IMR-90 (cell line): ENCODE measurements around the gene ANOS1. TPM values are rescaled to one million over a fixed set of nuclear protein-coding genes. Genes with fewer than 3 reads are reported as not detected.

ENCODE experiments used
- ATAC-seq: fragments of 200-7000 bp; cut with Tn5 transposase; 2 replicates; pipeline ENCODE4 v1.9.1; 2020; ENCODE audit warnings: low read depth, mild to moderate bottlenecking, moderate library complexity
- BruUV-seq: library from RNA; stranded (reverse); fragments of 400-500 nt; replicated peaks from 2 replicates; lab custom pipeline; 2021; lab: Mats Ljungman, UMichigan
- CTCF ChIA-PET: fragments of 300-600 bp; formaldehyde crosslinking; extraction: SDS; loops from one replicate; lab custom pipeline; 2021; ENCODE audit warnings: antibody characterized with exemption; lab: Yijun Ruan, JAX
- POLR2A ChIA-PET: fragments of 300-600 bp; sonication (Branson Sonifier 250); formaldehyde crosslinking; loops from one replicate; lab custom pipeline; 2022; ENCODE audit warnings: antibody characterized with exemption; ENCODE audit not compliant: unreplicated experiment; lab: Charles Lee
- DNase-seq: peaks from one replicate; pipeline ENCODE4 v3.0.0; 2013
- H2AFZ ChIP-seq: replicated peaks from 2 replicates; pipeline ENCODE3; 2013; ENCODE audit warnings: low read length, mild to moderate bottlenecking; ENCODE audit not compliant: poor library complexity
- H2AK5ac ChIP-seq: 2 replicates; pipeline ENCODE4 v1.6.1; 2013; ENCODE audit warnings: low read depth, low read length, inconsistent platforms
- H2AK9ac ChIP-seq: replicated peaks from 2 replicates; pipeline ENCODE3; 2013; ENCODE audit warnings: mild to moderate bottlenecking, low read depth, low read length, moderate library complexity; ENCODE audit not compliant: poor library complexity
- H2BK120ac ChIP-seq: 2 replicates; pipeline ENCODE4 v1.6.1; 2013; ENCODE audit warnings: low read depth, low read length, inconsistent platforms
- H2BK15ac ChIP-seq: 3 replicates; pipeline ENCODE4 v1.6.1; 2013; ENCODE audit warnings: low read depth, low read length, inconsistent platforms
- H2BK20ac ChIP-seq: 2 replicates; pipeline ENCODE4 v1.6.1; 2013; ENCODE audit warnings: low read depth, mild to moderate bottlenecking, inconsistent platforms, low read length, moderate library complexity
- H2BK5ac ChIP-seq: 2 replicates; pipeline ENCODE4 v1.6.1; 2013; ENCODE audit warnings: mild to moderate bottlenecking, low read depth, low read length, inconsistent platforms; ENCODE audit not compliant: poor library complexity, severe bottlenecking
- H3K14ac ChIP-seq: replicated peaks from 2 replicates; pipeline ENCODE4 v1.6.1; 2013; ENCODE audit warnings: low read depth, low read length, inconsistent platforms
- H3K18ac ChIP-seq: 2 replicates; pipeline ENCODE4 v1.6.1; 2013; ENCODE audit warnings: low read depth, low read length, control low read depth
- H3K23ac ChIP-seq: 2 replicates; pipeline ENCODE4 v1.6.1; 2013; ENCODE audit warnings: low read depth, low read length, inconsistent platforms
- H3K27ac ChIP-seq: 2 replicates; pipeline ENCODE4 v1.5.1; 2013; ENCODE audit warnings: mild to moderate bottlenecking, control low read depth, low read length; ENCODE audit not compliant: insufficient read depth
- H3K27me3 ChIP-seq: 2 replicates; pipeline ENCODE4 v1.6.1; 2013; ENCODE audit warnings: low read length; ENCODE audit not compliant: control insufficient read depth, insufficient read depth
- H3K36me3 ChIP-seq: 2 replicates; pipeline ENCODE4 v1.6.1; 2013; ENCODE audit warnings: low read length, mixed read lengths; ENCODE audit not compliant: control insufficient read depth, insufficient read depth
- H3K4ac ChIP-seq: 2 replicates; pipeline ENCODE4 v1.6.1; 2013; ENCODE audit warnings: low read depth, low read length, inconsistent platforms
- H3K4me1 ChIP-seq: 2 replicates; pipeline ENCODE4 v1.6.1; 2013; ENCODE audit warnings: low read length, mixed read lengths; ENCODE audit not compliant: control insufficient read depth, insufficient read depth
- H3K4me2 ChIP-seq: 2 replicates; pipeline ENCODE4 v1.6.1; 2013; ENCODE audit warnings: low read depth, mild to moderate bottlenecking, control low read depth, low read length, moderate library complexity
- H3K4me3 ChIP-seq: 2 replicates; pipeline ENCODE4 v1.5.1; 2013; ENCODE audit warnings: low read depth, mild to moderate bottlenecking, control low read depth, low read length, moderate library complexity; ENCODE audit not compliant: insufficient read depth
- H3K56ac ChIP-seq: 2 replicates; pipeline ENCODE4 v1.6.1; 2013; ENCODE audit warnings: low read length, inconsistent platforms; ENCODE audit not compliant: insufficient read depth; ENCODE audit errors: extremely low read depth
- H3K79me1 ChIP-seq, 2 experiments: 2 replicates each; pipeline ENCODE4 v1.6.1; 2013; ENCODE audit warnings: low read length in 2 of 2, inconsistent platforms in 1 of 2, low read depth in 1 of 2
- H3K9ac ChIP-seq: 2 replicates; pipeline ENCODE4 v1.6.1; 2013; ENCODE audit warnings: low read depth, low read length, control low read depth
- H3K9me1 ChIP-seq: 2 replicates; pipeline ENCODE4 v1.6.1; 2013; ENCODE audit warnings: low read length, inconsistent platforms; ENCODE audit not compliant: insufficient read depth
- H3K9me3 ChIP-seq: 2 replicates; pipeline ENCODE4 v1.6.1; 2013; ENCODE audit warnings: low read length; ENCODE audit not compliant: control insufficient read depth, insufficient read depth
- H4K20me1 ChIP-seq: 2 replicates; pipeline ENCODE4 v1.6.1; 2013; ENCODE audit warnings: low read length, inconsistent platforms; ENCODE audit not compliant: insufficient read depth
- H4K5ac ChIP-seq: 2 replicates; pipeline ENCODE4 v1.6.1; 2013; ENCODE audit warnings: mild to moderate bottlenecking, low read depth, low read length, control low read depth
- H4K8ac ChIP-seq, 2 experiments: 2 replicates each; pipeline ENCODE4 v1.6.1; 2013; ENCODE audit warnings: low read depth in 2 of 2, low read length in 2 of 2, control low read depth in 1 of 2, inconsistent platforms in 1 of 2
- H4K91ac ChIP-seq: 2 replicates; pipeline ENCODE4 v1.6.1; 2013; ENCODE audit warnings: low read depth, low read length, inconsistent platforms; ENCODE audit not compliant: insufficient read depth
- BHLHE40 ChIP-seq: fragments of 150-350 bp; IDR thresholded peaks from 2 replicates; pipeline ENCODE4 v1.6.1; 2016; ENCODE audit warnings: mild to moderate bottlenecking, low read depth, low read length
- CEBPB ChIP-seq: IDR thresholded peaks from 2 replicates; pipeline ENCODE4 v1.6.1; 2012; ENCODE audit warnings: low read depth, low read length, improper control_type of control experiment
- CHD1 ChIP-seq: IDR thresholded peaks from 2 replicates; pipeline ENCODE4 v1.6.1; 2012; ENCODE audit warnings: low read depth, low read length, improper control_type of control experiment
- CTCF ChIP-seq: conservative IDR thresholded peaks from 2 replicates; pipeline ENCODE4 v1.5.1; 2012; ENCODE audit warnings: mild to moderate bottlenecking, low read depth, low read length, improper control_type of control experiment
- ELK1 ChIP-seq: fragments of 150-350 bp; IDR thresholded peaks from 2 replicates; pipeline ENCODE4 v1.6.1; 2016; ENCODE audit warnings: low read depth, mild to moderate bottlenecking, low read length, moderate library complexity, borderline replicate concordance
- FOS ChIP-seq: fragments of 150-350 bp; IDR thresholded peaks from 2 replicates; pipeline ENCODE4 v1.6.1; 2016; ENCODE audit warnings: low read depth, low read length
- MAFK ChIP-seq: IDR thresholded peaks from 2 replicates; pipeline ENCODE4 v1.6.1; 2012; ENCODE audit warnings: low read depth, low read length, improper control_type of control experiment
- MAZ ChIP-seq: IDR thresholded peaks from 2 replicates; pipeline ENCODE4 v1.6.1; 2012; ENCODE audit warnings: low read depth, mild to moderate bottlenecking, low read length, improper control_type of control experiment, moderate library complexity, borderline replicate concordance
- MXI1 ChIP-seq: IDR thresholded peaks from 2 replicates; pipeline ENCODE4 v1.6.1; 2012; ENCODE audit warnings: low read depth, mild to moderate bottlenecking, low read length, moderate library complexity, borderline replicate concordance
- NFE2L2 ChIP-seq: fragments of 150-350 bp; IDR thresholded peaks from 2 replicates; pipeline ENCODE4 v1.6.1; 2016; ENCODE audit warnings: low read depth, mild to moderate bottlenecking, low read length
- POLR2A ChIP-seq: IDR thresholded peaks from 2 replicates; pipeline ENCODE4 v1.6.1; 2012; ENCODE audit warnings: mild to moderate bottlenecking, low read depth, low read length
- RAD21 ChIP-seq: IDR thresholded peaks from 2 replicates; pipeline ENCODE4 v1.6.1; 2012; ENCODE audit warnings: low read length, improper control_type of control experiment
- RCOR1 ChIP-seq: IDR thresholded peaks from 2 replicates; pipeline ENCODE4 v1.6.1; 2012; ENCODE audit warnings: mild to moderate bottlenecking, low read length, improper control_type of control experiment; ENCODE audit not compliant: insufficient replicate concordance
- RFX5 ChIP-seq: IDR thresholded peaks from 2 replicates; pipeline ENCODE4 v1.8.0; 2012; ENCODE audit warnings: low read depth, mild to moderate bottlenecking, low read length, moderate library complexity
- SMC3 ChIP-seq: fragments of 150-350 bp; IDR thresholded peaks from 2 replicates; pipeline ENCODE4 v1.6.1; 2016; ENCODE audit warnings: low read depth, mild to moderate bottlenecking, antibody characterized with exemption, low read length, moderate library complexity
- USF2 ChIP-seq: fragments of 150-350 bp; IDR thresholded peaks from 2 replicates; pipeline ENCODE4 v1.6.1; 2017; ENCODE audit warnings: mild to moderate bottlenecking, antibody characterized with exemption, low read length, low read depth
- WGBS, 2 experiments: methylation state at CpG; one replicate each; pipeline versions ENCODE4 v1.1.5 to v1.1.7; 2013; ENCODE audit warnings: missing lambda C conversion rate in 2 of 2; ENCODE audit not compliant: insufficient read length in 1 of 2; ENCODE audit errors: extremely low coverage in 2 of 2; 5-methylcytosine and 5-hydroxymethylcytosine counted together
- dilution Hi-C: fragments of 300-500 bp; cut with HindIII; formaldehyde crosslinking; loops from one replicate; pipeline ENCODE4 v1.14.3; 2018; ENCODE audit warnings: low sequenced_read_pairs; ENCODE audit not compliant: unreplicated experiment
- in situ Hi-C: fragments of 300-500 bp; cut with MboI; formaldehyde crosslinking; loops from 3 replicates; pipeline ENCODE4 v1.14.3; 2019; ENCODE audit warnings: low sequenced_read_pairs, inconsistent platforms, mixed read lengths
- intact Hi-C: fragments of 100-400 bp; cut with micrococcal nuclease; formaldehyde crosslinking; loops from 2 replicates; pipeline ENCODE4 v1.10.0; 2022
- polyA plus RNA-seq, 3 experiments: library from polyadenylated mRNA; depleted of rRNA; stranded (reverse); fragments of >200 nt; gene quantifications; 2 replicates each; pipeline ENCODE4 v1.2.3, GENCODE V29; 2012; ENCODE audit warnings: low replicate concordance in 1 of 3
- total RNA-seq: library from RNA; depleted of rRNA; stranded (reverse); fragments of >200 nt; gene quantifications from 2 replicates; pipeline ENCODE4 v1.2.3, GENCODE V29; 2012

Gene ANOS1
- total and polyA plus RNA-seq, 2 of the 4 experiments (the other 2 are of a cell fraction): under 0.01 to 0.17 TPM

GRCh38 chrX:8730812-8731558 is 952 bp downstream of the ANOS1 start:
- H3K9ac ChIP-seq: no peak overlapping the region

More at GRCh38 chrX:8730812-8731558, 952 bp downstream of the ANOS1 start:
- H2BK15ac ChIP-seq: no peak overlapping the region
- no peak overlapping the region for H4K5ac ChIP-seq
- dilution Hi-C loops (no loop called here), intact Hi-C loops (no loop called here), in situ Hi-C loops (loop anchor here (10.0 kb wide), 1 partner anchor 736 kb away; no protein-coding TSS in a partner anchor)
- no peak overlapping the region for H2AFZ ChIP-seq
- no peaks in the 10 kb centered on the region for H3K4me1 ChIP-seq
- H2BK20ac ChIP-seq: no peak overlapping the region
- no peak overlapping the region for H3K27ac ChIP-seq
- no peaks in the 10 kb centered on the region for H3K36me3 ChIP-seq
- H2AK5ac ChIP-seq: no peak overlapping the region
- H3K4ac ChIP-seq: no peak overlapping the region
- H3K56ac ChIP-seq: no peak overlapping the region
- DNase-seq (no peak), ATAC-seq (no peak)
- WGBS, 2 experiments: 4% methylated on average over 17 of the region's 69 CpGs; no CpG with 5 or more reads in 1 of the 2 experiments
- H4K20me1 ChIP-seq: no peaks in the 10 kb centered on the region
- ChIA-PET CTCF (no interaction called here), POLR2A (no interaction called here)
- no peak overlapping the region for H3K4me2 ChIP-seq
- no peak overlapping the region for H3K18ac ChIP-seq
- H2BK5ac ChIP-seq: no peak overlapping the region
- no peak overlapping the region for H2BK120ac ChIP-seq
- no peaks in the 10 kb centered on the region for H3K9me1 ChIP-seq
- no peak overlapping the region for H3K23ac ChIP-seq
- peaks cover 32% of the 10 kb centered on the region for H3K27me3 ChIP-seq
- H3K79me1 ChIP-seq: no peaks in the 10 kb centered on the region
- no peak overlapping the region for H3K4me3 ChIP-seq
- H3K9me3 ChIP-seq: no peaks in the 10 kb centered on the region
- no peak overlapping the region for H2AK9ac ChIP-seq
- H4K91ac ChIP-seq: no peak overlapping the region
- no peak overlapping the region for H4K8ac ChIP-seq
- no TSS peak for BruUV-seq
- no peak overlapping the region for H3K14ac ChIP-seq
- TF ChIP-seq CEBPB (no peak), ELK1 (no peak), MXI1 (no peak), POLR2A (no peak), MAZ (no peak), CTCF (no peak), CHD1 (no peak), FOS (no peak), SMC3 (no peak), RCOR1 (no peak), BHLHE40 (no peak), RFX5 (no peak), USF2 (no peak), RAD21 (no peak), NFE2L2 (no peak), MAFK (no peak)
